OCI-LY7 (cell line): ENCODE measurements around the gene GPR146. TPM values are rescaled to one million over a fixed set of nuclear protein-coding genes. Genes with fewer than 3 reads are reported as not detected.

ENCODE experiments used
- BruUV-seq: library from RNA; stranded (reverse); fragments of 400-500 nt; replicated peaks from 2 replicates; lab custom pipeline; 2021; lab: Mats Ljungman, UMichigan
- CTCF ChIA-PET: fragments of 300-600 bp; sonication (Branson Sonifier 250); formaldehyde crosslinking; loops from one replicate; lab custom pipeline; 2022; ENCODE audit warnings: antibody characterized with exemption; ENCODE audit not compliant: unreplicated experiment; lab: Charles Lee
- POLR2A ChIA-PET: fragments of 300-600 bp; sonication (Branson Sonifier 250); formaldehyde crosslinking; loops from one replicate; lab custom pipeline; 2022; ENCODE audit warnings: antibody characterized with exemption; lab: Charles Lee
- DNase-seq: peaks from one replicate; pipeline ENCODE4 v3.0.0-alpha.2; 2015; ENCODE audit warnings: low spot score
- H2AFZ ChIP-seq: fragments of 200-600 bp; sonication (generic), shearing (Covaris generic); 2 replicates; pipeline ENCODE4 v1.6.1; 2014; ENCODE audit warnings: mild to moderate bottlenecking, antibody characterized with exemption, low read length, moderate library complexity
- H3K27ac ChIP-seq: fragments of 200-600 bp; sonication (generic); 2 replicates; pipeline ENCODE4 v1.5.1; 2014; ENCODE audit warnings: mixed run types, low read depth, mild to moderate bottlenecking, moderate library complexity, low read length, inconsistent platforms; ENCODE audit not compliant: poor library complexity, severe bottlenecking
- H3K36me3 ChIP-seq: fragments of 200-600 bp; sonication (generic); 2 replicates; pipeline ENCODE4 v1.6.1; 2014; ENCODE audit warnings: mild to moderate bottlenecking, antibody characterized with exemption, low read length, moderate library complexity, mixed read lengths; ENCODE audit not compliant: insufficient read depth
- H3K4me1 ChIP-seq: fragments of 200-600 bp; sonication (generic); 2 replicates; pipeline ENCODE4 v1.5.1; 2014; ENCODE audit warnings: mild to moderate bottlenecking, low read length; ENCODE audit not compliant: insufficient read depth, poor library complexity, severe bottlenecking
- H3K4me2 ChIP-seq: fragments of 200-600 bp; sonication (generic); 2 replicates; pipeline ENCODE4 v1.6.1; 2014; ENCODE audit warnings: mild to moderate bottlenecking, low read length
- H3K4me3 ChIP-seq: fragments of 200-600 bp; sonication (generic); 2 replicates; pipeline ENCODE4 v1.5.1; 2014; ENCODE audit warnings: mild to moderate bottlenecking, low read depth, low read length; ENCODE audit not compliant: poor library complexity, severe bottlenecking
- H3K79me2 ChIP-seq: fragments of 200-600 bp; sonication (generic); 2 replicates; pipeline ENCODE4 v1.6.1; 2016; ENCODE audit warnings: low read depth, mild to moderate bottlenecking, low read length, moderate library complexity, mixed read lengths; ENCODE audit not compliant: insufficient read depth
- H3K9me2 ChIP-seq: fragments of 200-600 bp; sonication (generic); 2 replicates; pipeline ENCODE4 v1.6.1; 2016; ENCODE audit warnings: mild to moderate bottlenecking, low read length, mixed read lengths; ENCODE audit not compliant: insufficient read depth
- H3K9me3 ChIP-seq: fragments of 200-600 bp; sonication (generic); 2 replicates; pipeline ENCODE4 v1.6.1; 2014; ENCODE audit warnings: mild to moderate bottlenecking, mixed run types, low read length, mixed read lengths
- H4K20me1 ChIP-seq: fragments of 200-600 bp; sonication (generic); 2 replicates; pipeline ENCODE4 v1.6.1; 2014; ENCODE audit warnings: mild to moderate bottlenecking, antibody characterized with exemption, low read length, moderate library complexity, mixed read lengths; ENCODE audit not compliant: insufficient read depth
- EZH2phosphoT487 ChIP-seq: fragments of 200-600 bp; sonication (generic); IDR thresholded peaks from 2 replicates; pipeline ENCODE4 v1.6.1; 2018; ENCODE audit warnings: low read depth, borderline replicate concordance, mild to moderate bottlenecking, mixed run types, antibody characterized with exemption, low read length, moderate library complexity, mixed read lengths
- intact Hi-C: fragments of 100-400 bp; cut with micrococcal nuclease; formaldehyde crosslinking; loops from one replicate; pipeline ENCODE4 v1.10.0; 2022; ENCODE audit not compliant: unreplicated experiment
- total RNA-seq, 2 experiments: library from RNA; depleted of rRNA in 1 of 2; stranded (reverse); fragments of >200 nt in 1 of 2; shearing (Covaris generic) in 1 of 2; gene quantifications; 2 replicates each; pipeline ENCODE4 v1.2.3, GENCODE V29; 2014 to 2022
- TF ChIP-seq, protein P1 (sequence below): fragments of 200-600 bp; sonication (generic); conservative IDR thresholded peaks from 2 replicates; pipeline ENCODE4 v1.5.1; 2014; ENCODE audit warnings: mild to moderate bottlenecking, antibody characterized with exemption, low read length, moderate library complexity, mixed read lengths

Gene GPR146
- total RNA-seq, 2 experiments from 2014 or later, result 0.95 to 3.3 TPM

DNA sequence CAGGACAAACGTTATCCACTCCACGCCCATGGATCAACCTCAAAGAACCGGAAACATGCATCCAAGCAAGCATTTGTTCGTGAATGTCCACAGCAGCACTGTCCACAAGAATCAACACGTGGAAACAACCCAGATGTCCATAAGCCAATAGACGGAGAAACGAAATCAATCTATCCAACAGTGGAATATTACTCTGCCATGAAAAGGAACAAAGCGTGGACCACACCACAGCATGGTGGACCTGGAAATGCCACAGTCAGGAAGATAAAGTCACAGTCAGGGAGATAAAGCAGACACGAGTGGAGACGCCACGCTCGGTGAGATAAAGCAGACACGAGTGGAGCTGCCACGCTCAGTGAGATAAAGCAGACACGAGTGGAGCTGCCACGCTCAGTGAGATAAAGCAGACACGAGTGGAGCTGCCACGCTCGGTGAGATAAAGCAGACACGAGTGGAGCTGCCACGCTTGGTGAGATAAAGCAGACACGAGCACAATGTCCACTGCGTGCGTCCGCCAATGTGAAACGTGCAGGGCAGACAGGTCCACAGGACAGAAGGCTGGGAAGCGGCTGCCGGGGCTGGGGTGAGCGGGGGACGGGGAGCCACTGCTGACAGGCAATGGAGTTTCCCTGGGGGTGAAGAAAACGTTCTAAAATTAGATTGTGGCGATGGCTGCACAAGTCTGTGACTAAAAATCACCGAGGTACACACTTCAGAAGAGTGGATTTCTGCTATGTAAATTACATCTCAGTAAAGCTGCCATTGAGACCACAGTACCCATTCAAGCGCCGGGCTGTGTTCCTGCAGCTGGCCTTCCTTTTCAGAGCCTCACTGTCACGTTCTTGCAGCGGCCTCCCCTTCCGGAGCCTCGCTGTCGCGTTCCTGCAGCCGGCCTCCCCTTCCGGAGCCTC, 54.2 kb downstream of the GPR146 start:
- Histone ChIP-seq H3K4me1 (peaks cover 30% of the 10 kb centered on the region), H3K36me3 (peaks cover 25% of the 10 kb centered on the region), H3K27ac (peak overlapping the region; percentile 65), H3K4me2 (peak overlapping the region; percentile 22; the same call in 1 of the 2 replicates), H3K79me2 (no peaks in the 10 kb centered on the region), H2AFZ (no peak overlapping the region), H3K4me3 (peak overlapping the region; percentile 34), H3K9me2 (no peaks in the 10 kb centered on the region), H4K20me1 (no peaks in the 10 kb centered on the region), H3K9me3 (no peaks in the 10 kb centered on the region)
- no TSS peak for BruUV-seq
- DNase-seq, result peak; percentile 74
- TF ChIP-seq, protein P1, sequence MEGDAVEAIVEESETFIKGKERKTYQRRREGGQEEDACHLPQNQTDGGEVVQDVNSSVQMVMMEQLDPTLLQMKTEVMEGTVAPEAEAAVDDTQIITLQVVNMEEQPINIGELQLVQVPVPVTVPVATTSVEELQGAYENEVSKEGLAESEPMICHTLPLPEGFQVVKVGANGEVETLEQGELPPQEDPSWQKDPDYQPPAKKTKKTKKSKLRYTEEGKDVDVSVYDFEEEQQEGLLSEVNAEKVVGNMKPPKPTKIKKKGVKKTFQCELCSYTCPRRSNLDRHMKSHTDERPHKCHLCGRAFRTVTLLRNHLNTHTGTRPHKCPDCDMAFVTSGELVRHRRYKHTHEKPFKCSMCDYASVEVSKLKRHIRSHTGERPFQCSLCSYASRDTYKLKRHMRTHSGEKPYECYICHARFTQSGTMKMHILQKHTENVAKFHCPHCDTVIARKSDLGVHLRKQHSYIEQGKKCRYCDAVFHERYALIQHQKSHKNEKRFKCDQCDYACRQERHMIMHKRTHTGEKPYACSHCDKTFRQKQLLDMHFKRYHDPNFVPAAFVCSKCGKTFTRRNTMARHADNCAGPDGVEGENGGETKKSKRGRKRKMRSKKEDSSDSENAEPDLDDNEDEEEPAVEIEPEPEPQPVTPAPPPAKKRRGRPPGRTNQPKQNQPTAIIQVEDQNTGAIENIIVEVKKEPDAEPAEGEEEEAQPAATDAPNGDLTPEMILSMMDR, result no peak
- TF ChIP-seq EZH2phosphoT487, result no peak
- CTCF ChIA-PET, result no interaction called here
- POLR2A ChIA-PET, result interaction anchor here (0.8 kb wide), 1 partner anchor 106 kb away, joined by 3 read pairs; no protein-coding TSS in a partner anchor
- intact Hi-C loops, result no loop called here

DNA sequence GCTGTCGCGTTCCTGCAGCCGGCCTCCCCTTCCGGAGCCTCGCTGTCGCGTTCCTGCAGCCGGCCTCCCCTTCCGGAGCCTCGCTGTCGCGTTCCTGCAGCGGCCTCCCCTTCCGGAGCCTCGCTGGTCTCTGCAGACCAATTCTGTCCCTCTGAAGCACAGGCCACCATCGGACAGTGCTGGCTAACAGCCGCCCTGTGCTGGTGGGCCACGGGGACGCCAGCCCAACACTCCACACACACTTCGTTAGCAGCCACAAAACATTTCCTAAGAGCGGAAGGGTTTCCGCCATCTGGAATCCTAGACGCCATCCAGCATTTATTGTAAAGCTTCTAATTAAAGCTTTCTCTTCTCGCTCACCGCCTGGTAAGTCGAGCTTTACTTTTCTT, 54.8 kb downstream of the GPR146 start:
- no peak overlapping the region for H2AFZ ChIP-seq
- H3K9me3 ChIP-seq, result no peaks in the 10 kb centered on the region
- no peaks in the 10 kb centered on the region for H3K79me2 ChIP-seq
- intact Hi-C loops, result no loop called here
- no peak for DNase-seq
- CTCF ChIA-PET, result interaction anchor here (0.6 kb wide), 1 partner anchor 126 kb away, joined by 3 read pairs; no protein-coding TSS in a partner anchor
- H3K4me1 ChIP-seq, result peaks cover 31% of the 10 kb centered on the region
- BruUV-seq, result no TSS peak
- peak overlapping the region; percentile 35; the same call in 1 of the 2 replicates for H3K4me2 ChIP-seq
- H4K20me1 ChIP-seq, result no peaks in the 10 kb centered on the region
- POLR2A ChIA-PET, result interaction anchor here (0.8 to 1.3 kb wide), 3 partner anchors 14 to 107 kb away, joined by 3 to 5 read pairs (median 3); no protein-coding TSS in a partner anchor
- peak overlapping the region; percentile 65 for H3K27ac ChIP-seq
- H3K9me2 ChIP-seq, result no peaks in the 10 kb centered on the region
- TF ChIP-seq, protein P1, result no peak
- TF ChIP-seq EZH2phosphoT487, result no peak
- peak overlapping the region; percentile 34 for H3K4me3 ChIP-seq
- H3K36me3 ChIP-seq, result peaks cover 18% of the 10 kb centered on the region
